ENCODE results near the gene XYLT1.

DNA sequence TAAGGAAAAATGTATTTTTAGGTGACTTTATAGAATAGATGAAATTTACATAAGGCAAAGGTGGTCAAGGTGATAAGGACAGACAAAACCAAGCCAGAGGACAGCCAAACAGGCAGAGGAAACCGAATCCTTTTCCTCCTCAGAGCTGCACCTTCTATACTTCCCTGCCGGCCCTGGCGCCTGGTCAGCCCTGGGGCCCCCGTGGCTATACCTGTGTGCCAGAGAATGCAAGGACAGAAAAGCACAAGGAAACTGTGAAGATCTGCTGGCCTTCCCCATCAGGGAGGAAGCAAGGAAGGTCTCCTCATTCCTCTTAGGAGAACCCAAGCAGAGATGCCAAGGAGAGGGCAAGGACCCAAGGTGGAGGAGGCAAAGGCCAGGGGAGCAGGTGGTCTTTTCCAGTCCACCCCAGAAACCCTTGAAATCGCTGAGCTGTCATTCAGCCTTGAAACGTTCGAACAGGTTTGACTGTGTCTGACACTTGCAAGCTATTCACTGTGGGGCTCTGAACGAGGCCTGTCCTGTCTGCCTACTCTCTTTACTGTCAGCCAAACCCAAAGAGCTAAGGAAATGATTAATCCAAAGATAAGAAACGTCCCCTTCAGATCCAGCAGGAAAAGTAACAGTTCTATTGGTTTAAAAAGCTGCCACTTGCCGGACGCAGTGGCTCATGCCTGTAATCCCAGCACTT lies 114.4 kb downstream of the XYLT1 start:
- TF ChIP-seq, protein P1, sequence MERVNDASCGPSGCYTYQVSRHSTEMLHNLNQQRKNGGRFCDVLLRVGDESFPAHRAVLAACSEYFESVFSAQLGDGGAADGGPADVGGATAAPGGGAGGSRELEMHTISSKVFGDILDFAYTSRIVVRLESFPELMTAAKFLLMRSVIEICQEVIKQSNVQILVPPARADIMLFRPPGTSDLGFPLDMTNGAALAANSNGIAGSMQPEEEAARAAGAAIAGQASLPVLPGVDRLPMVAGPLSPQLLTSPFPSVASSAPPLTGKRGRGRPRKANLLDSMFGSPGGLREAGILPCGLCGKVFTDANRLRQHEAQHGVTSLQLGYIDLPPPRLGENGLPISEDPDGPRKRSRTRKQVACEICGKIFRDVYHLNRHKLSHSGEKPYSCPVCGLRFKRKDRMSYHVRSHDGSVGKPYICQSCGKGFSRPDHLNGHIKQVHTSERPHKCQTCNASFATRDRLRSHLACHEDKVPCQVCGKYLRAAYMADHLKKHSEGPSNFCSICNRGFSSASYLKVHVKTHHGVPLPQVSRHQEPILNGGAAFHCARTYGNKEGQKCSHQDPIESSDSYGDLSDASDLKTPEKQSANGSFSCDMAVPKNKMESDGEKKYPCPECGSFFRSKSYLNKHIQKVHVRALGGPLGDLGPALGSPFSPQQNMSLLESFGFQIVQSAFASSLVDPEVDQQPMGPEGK (CRISPR knock-in tag; IDR thresholded peaks at IDR 0.05; ENCODE audit: borderline replicate concordance): no peak
- TF ChIP-seq, protein P2, sequence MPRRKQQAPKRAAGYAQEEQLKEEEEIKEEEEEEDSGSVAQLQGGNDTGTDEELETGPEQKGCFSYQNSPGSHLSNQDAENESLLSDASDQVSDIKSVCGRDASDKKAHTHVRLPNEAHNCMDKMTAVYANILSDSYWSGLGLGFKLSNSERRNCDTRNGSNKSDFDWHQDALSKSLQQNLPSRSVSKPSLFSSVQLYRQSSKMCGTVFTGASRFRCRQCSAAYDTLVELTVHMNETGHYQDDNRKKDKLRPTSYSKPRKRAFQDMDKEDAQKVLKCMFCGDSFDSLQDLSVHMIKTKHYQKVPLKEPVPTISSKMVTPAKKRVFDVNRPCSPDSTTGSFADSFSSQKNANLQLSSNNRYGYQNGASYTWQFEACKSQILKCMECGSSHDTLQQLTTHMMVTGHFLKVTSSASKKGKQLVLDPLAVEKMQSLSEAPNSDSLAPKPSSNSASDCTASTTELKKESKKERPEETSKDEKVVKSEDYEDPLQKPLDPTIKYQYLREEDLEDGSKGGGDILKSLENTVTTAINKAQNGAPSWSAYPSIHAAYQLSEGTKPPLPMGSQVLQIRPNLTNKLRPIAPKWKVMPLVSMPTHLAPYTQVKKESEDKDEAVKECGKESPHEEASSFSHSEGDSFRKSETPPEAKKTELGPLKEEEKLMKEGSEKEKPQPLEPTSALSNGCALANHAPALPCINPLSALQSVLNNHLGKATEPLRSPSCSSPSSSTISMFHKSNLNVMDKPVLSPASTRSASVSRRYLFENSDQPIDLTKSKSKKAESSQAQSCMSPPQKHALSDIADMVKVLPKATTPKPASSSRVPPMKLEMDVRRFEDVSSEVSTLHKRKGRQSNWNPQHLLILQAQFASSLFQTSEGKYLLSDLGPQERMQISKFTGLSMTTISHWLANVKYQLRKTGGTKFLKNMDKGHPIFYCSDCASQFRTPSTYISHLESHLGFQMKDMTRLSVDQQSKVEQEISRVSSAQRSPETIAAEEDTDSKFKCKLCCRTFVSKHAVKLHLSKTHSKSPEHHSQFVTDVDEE (CRISPR knock-in tag; IDR thresholded peaks at IDR 0.05): no peak
- no peak for TF ChIP-seq ESRRG (CRISPR knock-in tag; IDR thresholded peaks at IDR 0.05)
